DND-41 (cell line): ENCODE results near the gene USP32.

Experiments
- ATAC-seq: fragments of 200-7000 bp; cut with Tn5 transposase; 3 replicates; pipeline ENCODE4 v1.9.1; 2021; ENCODE audit warnings: low read depth; ENCODE audit not compliant: insufficient read depth
- DNase-seq: peaks from one replicate; pipeline ENCODE4 v3.0.0-alpha.2; 2020
- H2AFZ ChIP-seq: 2 replicates; pipeline ENCODE4 v1.6.0; 2012; ENCODE audit warnings: low read depth, low read length
- H3K27ac ChIP-seq: 2 replicates; pipeline ENCODE4 v1.5.1; 2012; ENCODE audit warnings: low read length, inconsistent platforms
- H3K27me3 ChIP-seq: fragments of 200-600 bp; sonication (generic); 2 replicates; pipeline ENCODE4 v1.6.0; 2012; ENCODE audit warnings: low read length, mild to moderate bottlenecking, inconsistent platforms; ENCODE audit not compliant: insufficient read depth, poor library complexity
- H3K36me3 ChIP-seq: 2 replicates; pipeline ENCODE4 v1.5.1; 2012; ENCODE audit warnings: low read length, inconsistent platforms; ENCODE audit not compliant: insufficient read depth
- H3K4me1 ChIP-seq: 2 replicates; pipeline ENCODE4 v1.5.1; 2012; ENCODE audit warnings: mild to moderate bottlenecking, low read length; ENCODE audit not compliant: insufficient read depth
- H3K4me2 ChIP-seq: 2 replicates; pipeline ENCODE4 v1.6.0; 2012; ENCODE audit warnings: mild to moderate bottlenecking, moderate library complexity, low read length, inconsistent platforms; ENCODE audit not compliant: insufficient read depth
- H3K4me3 ChIP-seq, 2 experiments: fragments of 200-600 bp in 1 of 2; shearing (Covaris generic) in 1 of 2; 2 replicates each; pipeline ENCODE4 v1.5.1; 2012 to 2016; ENCODE audit warnings: inconsistent platforms in 2 of 2, low read length in 2 of 2, mild to moderate bottlenecking in 2 of 2, low read depth in 1 of 2, moderate library complexity in 1 of 2
- H3K79me2 ChIP-seq: 2 replicates; pipeline ENCODE4 v1.6.0; 2012; ENCODE audit warnings: low read length, inconsistent platforms; ENCODE audit not compliant: insufficient read depth
- H3K9ac ChIP-seq: 2 replicates; pipeline ENCODE4 v1.6.0; 2012; ENCODE audit warnings: low read depth, mild to moderate bottlenecking, inconsistent platforms, low read length, moderate library complexity
- H3K9me3 ChIP-seq: 2 replicates; pipeline ENCODE4 v1.5.1; 2012; ENCODE audit warnings: low read length, moderate library complexity, mild to moderate bottlenecking, inconsistent platforms; ENCODE audit not compliant: insufficient read depth, severe bottlenecking
- H4K20me1 ChIP-seq: 2 replicates; pipeline ENCODE4 v1.6.0; 2012; ENCODE audit warnings: low read length; ENCODE audit not compliant: insufficient read depth
- EZH2 ChIP-seq: IDR thresholded peaks from 3 replicates; pipeline ENCODE4 v1.6.1; 2012; ENCODE audit warnings: borderline replicate concordance, low read depth, mild to moderate bottlenecking, moderate library complexity, low read length, inconsistent platforms; ENCODE audit not compliant: severe bottlenecking
- TF ChIP-seq, protein P1 (sequence below): IDR thresholded peaks from 2 replicates; pipeline ENCODE4 v1.5.1; 2012; ENCODE audit warnings: borderline replicate concordance, low read length, moderate library complexity, mild to moderate bottlenecking; ENCODE audit not compliant: poor library complexity, severe bottlenecking; ENCODE audit errors: extremely low read depth

USP32 gene

DNA sequence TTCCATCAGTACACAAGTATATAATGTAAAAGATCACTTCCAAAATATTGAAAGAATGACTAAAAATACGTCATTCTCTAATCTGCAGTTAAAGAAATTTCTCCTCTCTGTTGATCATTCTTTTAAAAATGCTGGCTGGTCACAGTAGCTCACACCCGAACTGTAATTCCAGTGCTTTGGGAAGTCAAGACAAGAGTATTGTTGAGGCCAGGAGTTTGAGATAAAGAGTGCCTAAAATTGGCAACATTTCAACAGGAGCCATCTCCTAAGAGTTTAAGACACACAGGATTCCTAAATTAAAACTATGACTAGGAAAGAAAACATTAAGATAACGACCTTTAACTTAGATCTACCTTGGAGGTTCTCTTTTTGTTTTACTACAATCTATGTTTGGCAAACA is 4.5 kb upstream of the USP32 start:
- no peak overlapping the region for H2AFZ ChIP-seq
- no peak overlapping the region for H3K4me2 ChIP-seq
- no peaks in the 10 kb centered on the region for H3K27me3 ChIP-seq
- no peak for ATAC-seq
- peaks cover 17% of the 10 kb centered on the region for H3K4me1 ChIP-seq
- TF ChIP-seq EZH2: no peak
- TF ChIP-seq, protein P1, sequence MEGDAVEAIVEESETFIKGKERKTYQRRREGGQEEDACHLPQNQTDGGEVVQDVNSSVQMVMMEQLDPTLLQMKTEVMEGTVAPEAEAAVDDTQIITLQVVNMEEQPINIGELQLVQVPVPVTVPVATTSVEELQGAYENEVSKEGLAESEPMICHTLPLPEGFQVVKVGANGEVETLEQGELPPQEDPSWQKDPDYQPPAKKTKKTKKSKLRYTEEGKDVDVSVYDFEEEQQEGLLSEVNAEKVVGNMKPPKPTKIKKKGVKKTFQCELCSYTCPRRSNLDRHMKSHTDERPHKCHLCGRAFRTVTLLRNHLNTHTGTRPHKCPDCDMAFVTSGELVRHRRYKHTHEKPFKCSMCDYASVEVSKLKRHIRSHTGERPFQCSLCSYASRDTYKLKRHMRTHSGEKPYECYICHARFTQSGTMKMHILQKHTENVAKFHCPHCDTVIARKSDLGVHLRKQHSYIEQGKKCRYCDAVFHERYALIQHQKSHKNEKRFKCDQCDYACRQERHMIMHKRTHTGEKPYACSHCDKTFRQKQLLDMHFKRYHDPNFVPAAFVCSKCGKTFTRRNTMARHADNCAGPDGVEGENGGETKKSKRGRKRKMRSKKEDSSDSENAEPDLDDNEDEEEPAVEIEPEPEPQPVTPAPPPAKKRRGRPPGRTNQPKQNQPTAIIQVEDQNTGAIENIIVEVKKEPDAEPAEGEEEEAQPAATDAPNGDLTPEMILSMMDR: no peak
- no peaks in the 10 kb centered on the region; the same call in 1 of the 2 replicates for H3K36me3 ChIP-seq
- no peak overlapping the region for H3K27ac ChIP-seq
- no peak for DNase-seq
- H4K20me1 ChIP-seq: no peaks in the 10 kb centered on the region
- H3K4me3 ChIP-seq: no peak overlapping the region
- H3K79me2 ChIP-seq: peaks cover 3% of the 10 kb centered on the region
- H3K9me3 ChIP-seq: no peaks in the 10 kb centered on the region
- no peak overlapping the region for H3K9ac ChIP-seq

DNA sequence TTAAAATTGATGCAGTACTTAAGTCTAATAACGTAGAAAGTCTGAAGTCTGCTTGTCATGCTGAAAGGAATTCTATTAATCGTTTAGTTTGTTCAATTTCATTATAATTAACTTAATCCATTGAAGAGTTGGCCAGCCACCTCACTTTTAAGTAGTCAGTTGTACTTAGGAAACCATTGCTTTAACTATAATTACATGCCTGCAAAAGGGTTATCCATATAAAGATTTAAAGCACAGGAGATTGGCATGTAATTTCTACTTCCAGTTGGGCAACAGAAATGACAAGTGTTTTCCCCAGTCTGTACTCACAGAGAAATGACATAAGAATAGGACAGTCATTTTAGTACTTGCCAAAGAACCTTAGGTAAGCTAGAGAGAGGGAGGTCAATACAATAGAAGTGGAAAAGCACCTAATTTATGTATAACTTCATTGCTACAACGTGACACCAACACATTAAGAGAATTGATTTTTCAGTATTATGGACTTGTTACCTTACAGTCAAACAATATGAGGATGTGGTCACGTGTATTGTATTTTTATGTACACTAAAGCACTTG is 3.7 kb upstream of the USP32 start:
- Histone ChIP-seq H3K9ac (no peak overlapping the region), H3K4me3 (no peak overlapping the region), H3K36me3 (no peaks in the 10 kb centered on the region; the same call in 1 of the 2 replicates), H3K4me2 (no peak overlapping the region), H2AFZ (no peak overlapping the region), H3K4me1 (peaks cover 23% of the 10 kb centered on the region), H4K20me1 (peaks cover 5% of the 10 kb centered on the region; the same call in 1 of the 2 replicates), H3K27ac (no peak overlapping the region), H3K9me3 (no peaks in the 10 kb centered on the region), H3K27me3 (no peaks in the 10 kb centered on the region), H3K79me2 (peaks cover 12% of the 10 kb centered on the region)
- TF ChIP-seq EZH2: no peak
- TF ChIP-seq, protein P1: no peak
- DNase-seq (no peak), ATAC-seq (no peak)

DNA sequence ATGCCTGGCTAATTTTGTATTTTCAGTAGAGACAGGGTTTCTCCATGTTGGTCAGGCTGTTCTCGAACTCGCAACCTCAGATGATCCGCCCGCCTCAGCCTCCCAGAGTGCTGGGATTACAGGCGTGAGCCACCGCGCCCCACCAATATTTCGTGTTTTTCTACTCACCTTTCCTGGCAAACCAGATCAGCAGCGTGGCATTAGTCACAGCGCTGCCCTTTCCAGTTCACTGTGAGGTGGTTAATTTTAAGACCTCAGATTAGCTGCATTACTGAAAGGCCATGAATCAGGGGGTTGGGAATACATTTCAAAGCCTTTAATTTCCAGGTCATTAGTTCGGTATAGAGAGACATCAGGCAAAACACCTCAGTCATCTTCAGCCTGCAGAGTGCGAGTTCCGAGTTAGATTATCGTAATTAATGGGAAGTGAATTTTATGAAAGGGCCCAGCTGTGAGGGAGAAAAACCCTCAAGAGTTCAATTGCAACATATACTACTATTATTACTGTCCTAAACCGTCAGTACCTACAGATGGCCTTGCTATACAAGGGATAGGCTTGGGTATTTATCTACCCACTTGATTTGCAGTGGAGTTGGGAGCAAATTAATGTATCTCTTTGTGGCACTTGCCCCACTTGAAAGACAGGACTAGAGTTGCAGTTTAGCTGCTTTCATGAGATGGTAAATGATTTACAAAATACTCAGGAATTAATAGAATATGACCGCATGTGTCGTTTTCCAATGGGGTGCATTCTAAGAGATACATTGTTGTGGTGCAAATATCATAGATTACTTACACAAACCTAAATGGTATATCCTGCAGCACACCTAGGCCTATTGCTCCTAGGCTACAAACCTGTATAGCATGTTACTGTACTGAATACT is 2.1 kb upstream of the USP32 start:
- Histone ChIP-seq H3K4me3 (no peak overlapping the region), H3K27ac (no peak overlapping the region; the same call in 1 of the 2 replicates), H3K27me3 (no peaks in the 10 kb centered on the region), H3K4me2 (no peak overlapping the region), H3K36me3 (no peaks in the 10 kb centered on the region; the same call in 1 of the 2 replicates), H3K9me3 (no peaks in the 10 kb centered on the region), H3K4me1 (peaks cover 37% of the 10 kb centered on the region), H4K20me1 (peaks cover 5% of the 10 kb centered on the region; the same call in 1 of the 2 replicates), H3K79me2 (peaks cover 26% of the 10 kb centered on the region), H2AFZ (no peak overlapping the region), H3K9ac (no peak overlapping the region)
- no peak for TF ChIP-seq EZH2
- TF ChIP-seq, protein P1: no peak
- ATAC-seq: no peak
- DNase-seq: no peak
